Umbilical cord (tissue), 2 donors: ENCODE data around the gene BLACAT1. TPM values are rescaled to one million over a fixed set of nuclear protein-coding genes. Genes with fewer than 3 reads are reported as not detected.

Experiments used
- DNase-seq: peaks from one replicate; pipeline ENCODE4 v3.0.0-alpha.2; 2015; ENCODE audit warnings: low spot score
- total RNA-seq: library from RNA; depleted of rRNA; stranded (reverse); fragments of >200 nt; gene quantifications from one replicate; pipeline ENCODE4 v1.2.3, GENCODE V29; 2014; ENCODE audit warnings: low replicate concordance; ENCODE audit not compliant: insufficient read depth

Gene BLACAT1
- total RNA-seq, 1 donor from 2014 or later: 1.2 TPM

DNA sequence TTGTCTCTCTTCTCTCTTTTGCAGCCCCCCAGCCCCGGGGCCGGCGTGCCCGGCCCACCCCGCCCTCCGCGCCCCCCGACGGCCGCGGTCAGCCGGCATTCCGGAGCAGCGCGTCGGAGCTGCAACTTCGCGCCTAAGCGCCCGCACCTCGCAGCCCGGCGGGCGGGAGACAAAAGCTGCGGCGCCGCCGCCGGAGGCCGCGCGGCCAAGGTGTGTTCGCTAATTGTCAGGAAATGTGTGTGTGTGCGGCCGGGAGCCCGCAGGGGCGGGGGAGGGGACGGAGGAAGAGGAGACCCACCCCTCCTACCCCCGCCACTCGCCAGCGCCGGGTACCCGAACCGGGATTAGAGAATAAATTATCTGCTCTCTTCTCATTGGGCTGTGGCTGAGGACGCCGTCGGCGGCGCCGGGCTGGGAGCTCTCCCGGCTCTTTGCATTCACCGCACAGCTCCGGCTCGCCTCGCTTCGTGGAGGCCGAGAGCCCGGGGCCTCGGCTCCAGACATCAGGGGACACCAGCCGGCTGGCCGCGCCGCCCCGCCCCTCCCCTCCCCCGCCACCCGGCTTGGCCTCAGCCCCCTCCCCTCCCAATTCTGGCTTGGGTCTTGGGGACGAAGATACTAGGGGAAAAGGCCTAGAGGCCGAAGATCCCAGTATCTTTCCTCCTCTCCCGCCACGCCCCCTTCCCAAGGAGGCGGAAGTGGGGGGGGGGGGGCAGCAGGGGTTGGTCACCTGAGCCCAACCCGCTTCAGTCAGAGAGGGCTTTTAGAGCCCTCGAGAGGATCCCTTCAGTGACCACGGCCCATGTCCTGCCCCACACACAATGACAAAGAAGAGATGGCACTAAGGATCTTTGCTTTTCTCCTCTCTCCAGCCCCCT lies 1.3 kb upstream of the BLACAT1 start:
- no peak for DNase-seq

DNA sequence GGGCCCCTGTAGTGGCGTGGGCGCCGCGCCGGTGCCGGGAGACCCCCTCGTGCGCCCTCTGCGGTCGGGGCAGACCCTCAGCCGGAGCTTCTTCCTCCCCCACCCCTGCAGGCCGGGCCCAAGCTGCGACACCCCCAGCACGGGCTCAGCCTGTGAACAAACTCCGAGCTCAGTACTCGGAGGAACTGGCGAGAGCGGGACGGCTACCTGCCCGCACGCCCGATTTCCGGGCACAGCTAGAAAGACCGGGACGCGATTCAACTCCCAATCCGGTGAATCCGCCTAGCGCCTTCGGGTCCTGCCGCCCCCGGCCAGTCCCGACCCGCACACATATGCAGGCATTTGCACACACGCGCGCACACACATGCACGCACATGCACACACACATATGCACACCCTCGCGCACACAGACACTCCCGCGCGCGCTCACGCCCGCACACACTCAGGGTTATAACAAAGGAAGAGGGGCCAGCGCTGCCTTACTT lies 580 bp upstream of the BLACAT1 start:
- no peak for DNase-seq

DNA sequence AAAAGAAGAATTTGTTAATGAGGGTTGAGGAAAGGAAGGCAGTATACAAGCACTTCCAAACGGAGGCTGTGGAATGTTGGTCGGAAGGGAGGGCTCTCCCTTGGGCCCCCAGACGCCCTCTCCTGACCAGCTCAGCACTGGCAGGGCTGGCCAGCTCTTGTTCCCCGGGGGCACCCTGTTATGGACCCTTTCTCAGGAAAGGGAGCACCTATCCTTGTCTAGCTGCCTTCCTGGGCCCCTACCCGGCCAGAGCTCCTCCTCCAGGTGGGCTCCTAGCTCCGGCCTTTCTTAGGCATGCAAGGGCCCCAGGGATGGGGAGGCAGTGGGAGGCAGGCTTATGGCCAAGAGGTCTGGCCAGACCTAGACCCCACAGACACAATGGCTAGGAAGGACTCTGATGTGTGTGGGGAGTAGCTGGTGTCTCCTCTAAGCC lies 926 bp downstream of the BLACAT1 start:
- DNase-seq: no peak

DNA sequence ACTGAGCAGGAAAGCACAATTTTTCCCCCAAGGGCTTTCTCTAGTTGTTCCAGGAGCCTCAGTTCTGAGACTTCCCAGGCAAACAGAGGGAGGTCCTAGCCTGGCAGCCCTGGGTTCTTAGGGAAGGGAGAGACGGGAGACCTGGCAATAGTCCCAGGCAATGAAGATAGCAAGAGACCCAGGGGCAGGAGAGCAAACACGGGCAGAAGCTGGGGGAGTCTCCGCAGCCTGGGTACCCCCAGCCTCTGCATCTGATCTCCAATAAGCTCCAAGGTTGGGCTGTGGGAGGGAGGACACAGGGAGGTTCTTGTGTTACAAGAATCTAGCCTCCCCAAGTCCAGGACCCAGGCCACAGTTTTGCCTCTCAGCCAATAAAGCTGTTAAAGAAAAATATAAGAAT lies 2.4 kb downstream of the BLACAT1 start:
- no peak for DNase-seq

DNA sequence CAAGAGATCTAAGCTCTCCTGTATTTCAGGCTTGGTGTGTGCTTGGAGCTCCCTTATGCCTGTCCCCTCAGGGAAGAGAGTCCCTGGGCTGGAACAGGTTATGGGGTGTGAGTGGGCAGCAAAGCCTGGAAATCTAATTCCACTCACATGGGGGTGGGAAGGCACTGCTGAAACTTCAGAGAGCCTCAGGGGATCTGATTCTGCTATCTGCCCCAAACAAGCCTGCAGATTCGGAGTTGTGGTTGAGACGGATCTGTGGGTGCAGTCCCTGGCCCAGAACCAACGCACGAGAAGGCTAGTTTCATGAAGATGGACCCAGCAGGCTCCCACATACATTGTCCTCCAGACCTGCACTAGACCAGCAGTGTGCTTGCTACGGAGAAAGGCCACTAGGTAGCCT lies 2.9 kb downstream of the BLACAT1 start:
- no peak for DNase-seq

DNA sequence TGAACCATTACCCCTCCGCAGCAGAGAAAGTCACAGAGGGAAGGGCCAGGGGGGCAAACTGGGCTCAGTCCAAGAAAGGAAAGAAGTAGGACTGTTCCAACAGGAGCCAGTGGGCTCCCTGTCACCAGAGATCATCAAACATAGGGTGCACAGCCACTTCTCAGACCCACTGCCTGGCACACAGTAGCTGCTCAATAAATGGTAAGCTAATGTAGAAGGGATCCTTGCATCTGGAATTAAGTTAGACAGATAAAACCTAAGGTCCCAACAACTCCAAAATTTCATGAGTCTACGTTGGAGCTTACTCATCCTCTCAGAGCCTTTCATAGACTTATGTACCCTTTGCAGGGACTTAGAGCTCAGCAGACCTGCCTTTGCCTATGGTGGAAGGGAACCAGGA lies 3.5 kb downstream of the BLACAT1 start:
- no peak for DNase-seq

DNA sequence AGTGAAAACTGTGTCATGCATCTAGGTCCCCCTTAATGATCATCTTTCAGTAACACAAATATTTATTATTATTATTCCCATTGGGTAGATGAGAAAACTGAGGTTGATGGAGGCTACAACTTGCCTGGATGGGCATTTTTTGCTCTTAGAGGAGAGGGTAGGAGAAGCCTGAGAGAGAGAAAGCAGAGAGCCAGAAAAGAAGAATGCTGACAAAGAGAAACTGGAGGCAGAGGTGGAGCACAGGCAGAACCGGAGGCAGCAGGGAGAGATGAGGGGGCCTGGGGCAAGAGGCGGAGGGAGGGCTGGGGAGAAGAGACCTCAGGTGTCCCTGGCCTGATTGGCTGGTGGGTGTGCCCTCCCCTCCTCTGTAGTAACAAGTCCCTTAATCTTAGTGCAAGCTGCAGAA lies 4.1 kb downstream of the BLACAT1 start:
- no peak for DNase-seq

DNA sequence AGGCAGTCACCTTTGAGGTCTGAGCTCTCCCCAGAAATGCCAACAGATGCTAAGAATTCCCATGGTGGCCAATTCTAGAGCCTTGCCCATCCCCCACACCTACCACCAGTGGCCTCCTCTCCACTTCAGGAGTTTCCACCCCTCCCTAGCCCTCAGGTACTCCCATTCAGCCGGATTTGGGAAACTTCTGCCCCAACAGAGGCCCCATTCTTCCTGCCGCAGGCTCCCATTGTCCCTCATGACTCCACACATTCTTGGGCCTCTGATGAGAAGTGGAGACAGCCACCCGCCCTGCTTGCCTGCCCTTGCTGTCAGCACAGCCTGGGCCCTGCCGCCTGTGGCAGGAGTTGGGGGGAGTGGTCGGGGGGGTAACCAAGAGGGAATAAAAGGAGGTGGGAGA lies 4.6 kb downstream of the BLACAT1 start:
- DNase-seq: no peak

DNA sequence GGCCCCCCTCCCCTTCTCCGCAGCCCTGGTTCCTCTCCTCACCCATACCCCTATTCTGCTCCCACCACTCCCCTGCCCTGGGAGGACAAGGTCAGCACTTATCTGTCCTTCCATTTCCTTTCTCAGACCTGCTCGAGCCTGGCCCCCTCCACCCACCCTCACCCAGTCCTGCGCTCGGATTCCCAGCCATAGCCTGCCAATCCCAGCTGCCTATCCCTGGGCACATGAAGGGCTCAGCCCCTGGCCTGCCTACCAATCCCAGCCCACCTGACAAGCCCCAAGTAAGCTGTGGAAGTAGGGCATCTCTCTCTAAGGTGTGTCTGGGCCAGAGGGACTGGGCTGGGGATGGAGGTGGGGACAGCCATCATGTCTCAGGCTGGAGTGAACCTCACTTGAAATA lies 5.4 kb downstream of the BLACAT1 start:
- no peak for DNase-seq

DNA sequence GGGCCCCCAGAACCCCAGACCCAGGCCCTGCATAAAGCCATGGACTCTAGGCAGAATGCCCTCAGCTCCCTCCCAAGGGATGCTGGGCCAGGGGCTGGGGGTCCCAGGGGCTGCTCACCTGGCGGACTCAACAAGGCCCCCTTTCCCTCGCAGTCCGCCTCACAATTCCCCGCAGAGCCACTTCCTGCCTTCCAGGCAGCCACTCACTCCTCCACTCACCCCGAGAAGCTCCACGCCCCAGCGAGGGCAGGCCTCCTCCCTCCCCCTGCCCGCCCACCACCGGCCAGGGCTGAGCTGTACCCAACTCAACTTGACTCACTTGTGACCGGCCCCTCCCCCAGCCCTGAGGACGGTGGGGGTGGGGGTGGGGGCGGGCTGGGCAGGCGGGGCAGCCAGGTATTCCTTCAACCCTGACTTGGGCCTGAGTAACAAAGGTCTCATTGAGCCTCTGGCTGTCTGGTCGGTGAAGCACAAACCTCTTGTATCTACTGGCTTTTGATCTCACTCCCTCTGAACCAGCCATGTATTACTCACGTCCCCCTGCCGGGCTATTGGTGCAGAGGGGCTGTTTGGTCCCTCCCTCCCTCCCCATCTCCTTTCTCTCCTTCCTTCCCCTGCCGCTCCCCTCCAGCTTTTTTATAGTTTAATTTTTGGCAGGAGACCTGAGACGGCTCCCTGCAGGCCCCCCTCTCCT lies 5.9 kb downstream of the BLACAT1 start:
- DNase-seq: peak; percentile 75

DNA sequence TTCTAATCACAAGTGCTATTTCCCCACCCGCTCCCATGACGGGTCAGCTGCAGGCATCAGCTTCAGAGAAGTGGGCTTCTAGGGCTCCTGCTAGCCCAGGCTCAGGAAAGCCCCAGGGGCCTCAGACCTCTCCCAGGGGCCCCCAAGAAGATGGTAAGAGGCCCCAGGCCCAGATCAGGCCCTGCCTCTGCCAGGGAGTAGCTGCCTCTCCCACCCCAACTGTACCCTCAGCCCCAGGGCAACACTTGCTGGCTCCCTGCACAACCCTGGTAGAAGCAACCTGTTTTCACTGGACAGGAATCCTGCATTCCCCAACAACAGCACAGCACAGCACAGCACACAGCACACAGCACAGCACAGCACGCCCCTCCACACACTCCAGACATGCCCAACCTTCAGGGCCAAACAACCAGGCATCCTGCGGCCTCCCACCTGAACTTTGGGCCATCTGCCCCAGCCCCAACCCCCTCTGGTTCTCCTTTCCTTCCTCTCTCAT lies 6.5 kb downstream of the BLACAT1 start:
- no peak for DNase-seq

DNA sequence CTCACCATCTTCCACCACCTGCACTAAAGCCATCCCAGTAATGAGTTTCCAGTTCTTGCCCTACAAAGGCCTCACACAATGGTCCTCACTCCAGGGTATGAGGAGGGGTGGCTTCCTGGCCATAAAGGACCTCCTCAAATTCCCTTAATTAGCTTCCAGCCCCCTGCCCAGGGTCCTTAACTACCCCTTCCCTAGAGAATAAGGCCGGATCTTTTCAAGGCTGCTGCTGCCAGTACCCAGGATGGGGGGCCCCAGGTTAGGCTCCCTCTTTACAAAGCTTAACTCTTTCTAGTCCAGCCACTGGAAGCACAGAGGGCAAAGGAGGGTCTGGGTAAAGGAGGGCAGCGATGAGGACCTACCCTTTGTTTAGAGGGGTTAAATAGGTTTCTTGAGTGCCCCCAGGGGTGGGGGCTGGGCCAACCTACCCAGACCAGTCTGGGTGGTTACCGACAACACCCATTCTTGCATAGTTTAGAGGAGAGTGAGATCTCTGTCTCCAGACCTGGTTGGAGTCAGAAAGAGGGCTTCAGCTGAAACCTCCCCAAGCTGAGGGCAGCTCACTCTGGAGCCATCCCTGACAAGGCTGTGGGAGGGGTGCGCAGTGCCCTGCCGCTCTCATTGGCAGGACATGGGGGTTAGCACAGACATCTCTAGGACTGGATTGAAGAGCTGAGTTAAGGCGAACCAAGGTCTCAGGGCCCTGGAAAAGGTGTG lies 7.1 kb downstream of the BLACAT1 start:
- no peak for DNase-seq

DNA sequence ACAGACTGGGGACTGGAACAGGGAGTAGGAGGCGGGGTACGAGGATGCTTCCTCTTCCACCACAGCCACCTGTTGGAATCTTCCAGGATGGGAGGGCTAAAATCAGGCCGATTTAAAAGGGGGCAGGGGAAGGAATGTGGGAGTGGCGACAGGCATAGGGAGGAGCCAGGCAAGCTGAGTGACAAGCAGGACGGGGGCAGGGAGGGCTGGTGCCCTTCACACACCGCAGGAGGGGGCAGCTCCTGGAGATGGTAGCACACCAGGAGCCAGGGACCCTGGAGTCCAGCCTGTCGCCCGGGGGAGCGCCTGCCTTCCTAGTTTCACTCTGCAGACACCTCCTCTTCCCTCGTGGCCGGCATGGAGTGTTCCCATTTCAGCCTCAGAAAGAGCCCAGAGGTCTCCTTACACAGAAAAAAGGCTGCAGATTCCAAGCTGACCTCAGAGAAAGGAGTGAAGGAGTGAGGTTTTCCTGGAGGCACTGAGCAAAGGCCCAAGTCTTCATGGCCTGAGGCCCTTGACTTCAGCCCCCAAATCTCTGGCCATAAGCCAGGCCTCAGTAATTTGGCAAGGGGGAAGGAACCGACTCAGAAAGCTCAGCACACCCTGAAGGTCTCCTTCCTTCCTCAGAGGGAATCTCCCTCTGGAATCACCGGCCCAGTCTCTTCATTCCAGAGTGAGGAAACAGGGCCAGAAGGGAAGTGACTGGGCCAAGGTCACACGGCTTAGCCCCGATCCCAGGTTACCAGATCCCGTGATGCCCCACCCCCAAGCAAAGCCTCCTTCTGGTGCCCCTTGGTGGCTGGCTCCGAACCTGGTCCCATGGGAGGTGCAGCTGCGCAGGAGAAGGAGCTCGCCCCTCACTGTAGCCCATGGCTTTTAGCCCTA lies 8.1 kb downstream of the BLACAT1 start:
- no peak for DNase-seq

DNA sequence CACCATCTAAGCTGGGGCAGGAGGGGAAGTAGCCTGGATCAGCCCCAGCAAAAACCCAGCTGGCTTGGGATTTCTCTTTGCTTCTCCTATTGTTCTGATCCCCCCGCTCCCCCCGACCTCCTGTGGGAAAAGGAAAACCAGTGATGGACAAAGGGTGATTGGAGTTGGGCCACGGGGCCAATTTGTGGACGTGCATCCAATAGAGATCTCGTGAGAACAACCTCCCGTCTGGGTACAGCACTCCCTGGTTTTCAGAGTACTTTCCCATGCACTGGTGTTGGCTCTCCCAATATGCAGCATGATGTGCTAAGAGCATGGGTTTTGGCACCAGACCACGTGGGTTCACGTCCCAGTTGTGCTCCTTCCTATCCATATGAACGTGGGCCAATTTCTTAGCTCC lies 9.0 kb downstream of the BLACAT1 start:
- DNase-seq: no peak

DNA sequence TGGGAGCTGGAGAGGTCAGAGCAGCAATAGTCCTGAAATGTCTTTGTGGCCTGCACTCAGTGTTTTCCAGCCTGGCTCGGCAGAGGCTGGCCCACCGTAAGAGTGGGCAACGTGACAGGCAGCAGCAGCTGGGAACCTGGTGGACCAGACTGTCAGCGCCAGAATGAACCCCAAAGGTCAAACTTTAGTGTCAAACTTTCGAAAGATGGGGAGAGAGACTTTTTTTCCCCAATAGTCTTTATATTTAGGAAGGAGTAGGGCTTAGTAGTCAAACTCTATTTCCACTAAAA lies 10.3 kb downstream of the BLACAT1 start:
- DNase-seq: no peak

DNA sequence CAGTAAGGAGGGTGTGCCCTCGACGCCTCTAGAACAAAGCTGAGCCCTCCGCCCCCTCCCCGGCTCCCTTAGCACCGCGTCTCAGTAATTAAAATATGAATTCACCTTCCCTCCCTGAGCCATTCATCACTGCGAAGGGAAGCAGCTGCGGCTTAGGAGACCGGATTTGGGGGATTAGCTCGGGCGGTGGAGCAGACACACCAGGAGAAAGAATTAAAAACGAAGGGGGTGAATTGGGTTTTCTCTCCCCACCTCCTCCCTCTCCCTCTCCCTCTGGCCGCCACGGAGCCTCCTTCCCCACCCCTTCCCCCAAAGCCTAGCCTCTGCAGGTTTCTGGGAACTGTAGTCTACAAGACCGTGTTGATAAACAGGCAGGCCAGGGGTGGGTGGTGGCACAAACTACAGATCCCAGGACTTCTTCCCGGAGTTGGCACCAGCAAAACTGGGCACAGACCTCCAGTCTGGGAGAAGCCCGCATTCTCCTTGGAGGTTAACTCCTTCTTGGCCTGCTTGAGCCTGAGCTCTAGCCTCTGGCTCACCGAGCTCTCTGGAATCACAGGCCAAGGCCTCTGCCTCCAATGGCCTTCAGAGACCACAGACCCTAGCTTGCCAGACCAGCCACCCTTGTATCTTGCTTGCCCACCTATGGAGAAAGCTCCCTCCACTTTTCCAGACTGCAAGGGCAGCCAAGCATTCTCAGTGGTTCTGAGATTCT lies 10.8 kb downstream of the BLACAT1 start:
- peak; percentile 89 for DNase-seq

DNA sequence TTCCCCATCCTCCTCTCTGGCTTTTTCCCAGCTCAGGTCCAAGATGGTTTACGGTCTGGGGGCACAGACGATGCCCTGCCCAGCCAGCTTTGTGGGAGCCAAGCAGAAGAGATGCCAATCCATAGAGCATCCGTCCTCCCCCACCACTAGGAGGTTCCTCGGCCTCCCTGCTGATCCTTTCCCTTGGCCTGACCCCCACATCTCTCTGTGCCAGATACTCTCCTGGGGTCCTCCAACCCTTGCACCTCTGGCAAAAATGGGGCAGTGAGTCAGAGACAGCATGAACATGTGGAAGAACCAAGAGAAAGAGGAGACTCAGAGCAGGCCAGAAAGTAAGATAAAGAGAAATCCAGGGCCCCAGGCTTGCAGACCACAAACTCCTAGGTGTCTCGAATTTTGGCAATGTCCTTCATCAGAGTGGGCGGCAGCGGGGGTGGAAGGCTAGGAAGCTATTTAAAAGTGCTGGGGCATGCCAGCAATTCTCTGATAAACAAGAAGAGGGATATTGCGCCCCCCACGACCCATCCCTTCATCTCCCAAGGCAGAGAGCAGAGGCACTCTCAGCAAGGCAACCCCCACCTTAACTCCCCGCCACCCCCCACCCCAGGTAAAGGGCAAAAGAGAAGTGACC lies 11.4 kb downstream of the BLACAT1 start:
- peak; percentile 78 for DNase-seq

DNA sequence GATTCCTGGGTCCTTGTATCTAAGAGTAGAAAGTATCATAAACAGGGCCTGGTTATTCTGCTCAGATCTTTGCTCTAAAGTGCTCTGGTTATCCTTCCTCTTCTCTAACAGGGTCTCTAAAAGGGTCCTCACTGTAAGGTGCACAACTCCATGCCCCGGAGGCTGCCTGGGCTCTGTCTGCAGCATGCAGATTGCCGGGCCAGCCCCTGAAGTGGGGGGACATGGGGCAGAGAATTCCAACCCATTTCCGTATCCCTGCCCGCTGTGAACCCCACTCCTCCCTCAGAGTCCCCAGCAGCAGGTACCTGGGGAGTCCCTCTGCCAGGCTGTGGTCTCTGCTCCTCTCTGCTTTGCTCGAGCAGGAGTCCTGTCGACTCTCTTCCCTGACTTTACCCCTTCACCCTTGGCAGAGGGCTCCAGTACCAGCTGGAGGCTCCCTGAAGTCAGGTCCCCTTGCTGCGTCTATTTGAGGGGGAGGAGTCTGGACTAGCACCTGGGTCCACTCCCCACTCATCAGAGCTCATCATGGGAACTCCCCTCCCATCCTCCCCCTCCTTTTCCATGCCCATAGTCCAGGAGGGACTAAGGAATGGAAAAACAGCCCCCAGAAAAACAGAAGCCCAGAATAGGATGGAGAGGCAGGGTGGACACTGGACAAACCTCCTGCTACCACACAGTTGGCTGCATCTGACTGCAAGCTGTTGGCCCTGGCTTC lies 12.1 kb downstream of the BLACAT1 start:
- DNase-seq: no peak

DNA sequence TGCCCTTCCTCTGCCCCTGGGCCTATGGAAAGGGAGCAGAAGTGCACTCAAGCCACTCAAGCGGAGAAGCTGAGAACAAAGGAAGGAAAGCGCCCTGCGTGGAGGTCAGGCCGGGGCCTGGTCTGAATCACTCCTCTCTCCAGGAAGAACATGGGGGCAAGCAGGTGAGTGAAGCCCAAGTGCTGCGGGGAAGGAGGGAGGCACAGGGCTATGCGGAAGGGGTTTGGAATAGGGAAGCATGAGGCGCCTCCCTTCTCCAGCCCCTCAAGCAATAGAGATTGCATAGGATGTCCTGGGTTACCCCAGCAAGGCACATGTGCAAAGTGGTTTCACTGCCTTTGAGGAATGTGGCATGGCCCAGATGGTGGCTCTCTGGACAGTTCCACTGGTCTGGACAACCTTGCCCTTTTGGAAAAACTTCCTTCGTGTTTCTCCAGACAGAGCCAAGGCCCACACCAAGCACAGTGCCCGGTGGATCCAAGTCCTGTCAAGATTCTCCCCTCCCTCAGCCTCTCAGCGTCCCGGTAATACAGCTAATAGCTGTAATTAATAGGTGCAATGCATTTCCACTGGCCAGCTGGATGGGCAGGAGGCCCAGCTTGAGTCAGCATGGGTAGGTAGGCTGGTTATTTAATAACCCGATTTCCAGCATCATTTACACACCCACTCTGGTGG lies 13.7 kb downstream of the BLACAT1 start:
- DNase-seq: no peak
